ENCODE results near the gene ISM1. TPM values are rescaled to one million over a fixed set of nuclear protein-coding genes. Genes with fewer than 3 reads are reported as not detected.

ISM1 gene
- total RNA-seq, 4 donors from 2014 or later, result 2.3 to 17.5 (median 4.4) TPM

- no peak overlapping the region for H3K4me3 ChIP-seq
- H3K27ac ChIP-seq, result no peak overlapping the region
- no peaks in the 10 kb centered on the region for H3K9me3 ChIP-seq
- no peak for TF ChIP-seq POLR2A (IDR thresholded peaks at IDR 0.05)
- TF ChIP-seq CTCF (IDR thresholded peaks at IDR 0.05), result no peak
- DNase-seq, result no peak
- H3K36me3 ChIP-seq, result no peaks in the 10 kb centered on the region
- intact Hi-C loops (cut with DNase I), result no loop called here
- H3K27me3 ChIP-seq, result no peaks in the 10 kb centered on the region
- 78% methylated on average over 1 of the region's 1 CpG; no CpG with 5 or more reads in 1 of the 2 donors for WGBS, 2 donors
- H3K4me1 ChIP-seq, result no peaks in the 10 kb centered on the region
Observed at GRCh38 chr20:13236990-13237720, 16.1 kb downstream of the ISM1 start.

- no peak for DNase-seq
- no peaks in the 10 kb centered on the region for H3K9me3 ChIP-seq
- H3K4me3 ChIP-seq, result no peak overlapping the region
- H3K36me3 ChIP-seq, result no peaks in the 10 kb centered on the region
- no peaks in the 10 kb centered on the region for H3K27me3 ChIP-seq
- intact Hi-C loops (cut with DNase I), result no loop called here
- 80 to 86% methylated on average over 2 of the region's 2 CpGs for WGBS, 2 donors
- TF ChIP-seq POLR2A (IDR thresholded peaks at IDR 0.05) (no peak), CTCF (IDR thresholded peaks at IDR 0.05) (no peak)
- no peak overlapping the region for H3K27ac ChIP-seq
- H3K4me1 ChIP-seq, result no peaks in the 10 kb centered on the region
Observed at GRCh38 chr20:13238001-13238653, 17.1 kb downstream of the ISM1 start.

DNA sequence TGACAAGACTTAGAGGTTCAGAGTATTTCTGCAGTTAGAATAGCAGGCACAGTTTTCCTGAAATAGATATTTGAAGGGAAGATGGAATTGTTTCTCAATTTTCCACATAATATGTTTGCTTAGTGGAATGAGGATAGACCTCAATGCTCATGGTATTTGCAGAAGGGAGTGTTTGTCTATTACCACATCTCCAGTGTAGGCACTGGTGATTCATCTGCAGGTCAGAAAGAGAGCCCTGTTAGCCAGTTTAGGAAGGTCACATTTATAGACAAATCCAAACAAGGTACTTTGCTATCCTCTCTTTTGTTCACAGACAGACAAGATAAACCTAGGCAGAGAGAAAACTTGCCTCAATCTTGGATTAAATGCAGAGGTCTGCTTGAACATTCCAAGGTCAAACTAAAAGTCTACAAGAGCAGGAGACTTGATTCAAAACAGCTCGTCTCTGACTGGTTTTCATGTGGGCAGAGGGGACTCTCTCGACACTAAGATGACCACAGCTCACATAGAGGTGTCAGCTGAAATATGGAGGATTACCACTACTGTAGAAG lies 22.8 kb downstream of the ISM1 start:
- no peaks in the 10 kb centered on the region for H3K36me3 ChIP-seq
- TF ChIP-seq CTCF (IDR thresholded peaks at IDR 0.05) (no peak), POLR2A (IDR thresholded peaks at IDR 0.05) (no peak)
- DNase-seq, result no peak
- no peaks in the 10 kb centered on the region for H3K9me3 ChIP-seq
- WGBS, 2 donors, result 72 to 81% methylated on average over 2 of the region's 2 CpGs
- H3K27me3 ChIP-seq, result no peaks in the 10 kb centered on the region
- H3K4me1 ChIP-seq, result peaks cover 0 to 9% (median 0%) of the 10 kb centered on the region in 3 donors
- no peak overlapping the region for H3K4me3 ChIP-seq
- H3K27ac ChIP-seq, result no peak overlapping the region
- intact Hi-C loops (cut with DNase I), result no loop called here

DNA sequence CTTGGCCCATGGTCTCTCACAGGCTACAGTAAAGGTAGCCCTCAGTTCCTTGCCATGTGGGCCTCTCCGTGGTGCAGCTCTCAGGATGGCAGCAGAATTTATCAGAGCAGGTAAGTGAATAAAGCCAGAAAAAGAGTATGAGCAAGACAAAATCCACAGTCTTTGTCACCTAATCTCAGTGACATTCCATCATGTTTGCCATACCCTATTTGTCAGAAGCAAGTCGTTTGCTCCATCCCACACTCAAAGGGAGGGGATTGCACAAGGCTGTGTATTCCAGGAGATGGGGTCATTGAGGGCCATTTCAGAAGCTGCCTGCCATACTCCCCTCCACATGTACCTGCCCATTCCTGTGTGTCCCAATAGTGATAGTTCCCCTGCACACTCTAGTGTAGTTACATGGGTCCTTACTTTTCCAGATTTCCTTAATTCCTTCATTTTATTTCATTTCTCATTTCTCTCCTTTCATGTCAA lies 24.2 kb downstream of the ISM1 start:
- intact Hi-C loops (cut with DNase I), result no loop called here
- TF ChIP-seq CTCF (IDR thresholded peaks at IDR 0.05), result no peak
- no peak for TF ChIP-seq POLR2A (IDR thresholded peaks at IDR 0.05)
- 52 to 67% methylated on average over 2 of the region's 2 CpGs for WGBS, 2 donors

More for the DNA sequence above, 24.2 kb downstream of the ISM1 start:
- Histone ChIP-seq H3K27me3 (no peaks in the 10 kb centered on the region), H3K36me3 (no peaks in the 10 kb centered on the region), H3K9me3 (no peaks in the 10 kb centered on the region), H3K4me3 (no peak overlapping the region), H3K4me1 (peaks cover 0 to 9% (median 0%) of the 10 kb centered on the region in 3 donors), H3K27ac (no peak overlapping the region)
- DNase-seq, result no peak
